Activated naive CD4-positive, alpha-beta T cell treated with anti-CD3 and anti-CD28 coated beads for 36 hours (primary cell): Measurements from ENCODE around the gene NCAN. TPM values are rescaled to one million over a fixed set of nuclear protein-coding genes. Genes with fewer than 3 reads are reported as not detected.

Source experiments
- CTCF ChIA-PET: fragments of 350-600 bp; sonication (Branson Sonifier 250); formaldehyde crosslinking; loops from one replicate; lab custom pipeline; 2021; ENCODE audit warnings: antibody characterized with exemption; lab: Charles Lee
- DNase-seq: peaks from one replicate; pipeline ENCODE4 v3.0.0-alpha.2; 2020
- H3K27ac Mint-ChIP-seq: one replicate; pipeline ENCODE4 v1.8.0; 2021; ENCODE audit warnings: mild to moderate bottlenecking, mixed read lengths
- H3K27me3 Mint-ChIP-seq: one replicate; pipeline ENCODE4 v1.8.0; 2021; ENCODE audit warnings: low read depth, mixed read lengths
- H3K36me3 Mint-ChIP-seq: one replicate; pipeline ENCODE4 v1.8.0; 2021; ENCODE audit warnings: low read depth, mixed read lengths
- H3K4me1 Mint-ChIP-seq: one replicate; pipeline ENCODE4 v1.8.0; 2021; ENCODE audit warnings: low read depth, mixed read lengths
- H3K4me3 Mint-ChIP-seq: one replicate; pipeline ENCODE4 v1.8.0; 2021; ENCODE audit warnings: mild to moderate bottlenecking, moderate library complexity, mixed read lengths
- H3K9me3 Mint-ChIP-seq: one replicate; pipeline ENCODE4 v1.8.0; 2021; ENCODE audit warnings: mixed read lengths
- intact Hi-C: fragments of 100-400 bp; cut with micrococcal nuclease; formaldehyde crosslinking; loops from one replicate; pipeline ENCODE4 v1.15.1; 2023
- total RNA-seq, 2 experiments: library from RNA; stranded (reverse); gene quantifications; one replicate each; pipeline ENCODE4 v1.2.3, GENCODE V29; 2021

The NCAN gene
- total RNA-seq, 2 experiments from 2014 or later, result not detected

DNA sequence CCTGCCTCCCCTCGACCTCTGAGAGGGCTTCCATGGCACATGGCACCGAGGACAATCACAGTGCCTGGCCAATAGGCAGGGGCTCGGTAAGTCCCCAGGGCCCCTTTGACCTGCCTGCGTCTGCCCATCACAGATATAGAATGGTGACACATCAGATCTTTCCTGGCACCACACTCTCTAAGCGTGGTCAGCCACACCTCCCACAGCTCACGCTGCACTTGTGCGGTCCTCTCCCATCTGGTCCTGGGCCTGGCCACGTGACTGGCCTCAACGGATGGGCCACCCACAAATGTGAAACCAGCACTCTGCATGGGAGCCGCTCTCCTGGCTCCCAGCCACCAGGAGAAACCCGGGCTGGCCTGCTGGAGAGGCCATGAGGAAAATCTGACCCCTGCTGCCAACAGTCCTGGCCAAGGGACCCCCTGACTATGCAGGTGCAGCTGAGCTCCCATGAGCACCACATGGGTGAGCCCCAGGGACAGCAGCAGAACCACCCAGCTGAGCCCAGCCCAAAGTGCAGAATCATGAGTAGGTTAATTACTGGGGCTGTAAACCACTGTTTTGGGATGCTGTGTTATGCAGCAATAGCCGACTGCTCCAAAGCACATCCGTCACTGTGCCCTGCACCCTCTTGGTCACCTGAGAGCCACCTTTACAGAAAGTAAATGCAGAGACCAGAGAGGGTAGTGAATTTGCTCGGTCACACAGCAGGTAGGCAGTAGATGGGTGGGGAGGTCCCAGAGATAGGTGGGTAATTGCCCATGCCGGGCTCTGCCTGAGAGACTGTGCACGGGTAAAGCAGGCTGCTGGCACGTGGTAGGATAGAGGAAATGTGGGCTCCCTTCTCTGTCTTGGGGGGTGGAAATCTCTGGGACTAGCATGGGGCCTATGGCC lies 32.0 kb upstream of the NCAN start:
- no peaks in the 10 kb centered on the region for H3K4me1 Mint-ChIP-seq
- no peaks in the 10 kb centered on the region for H3K9me3 Mint-ChIP-seq
- CTCF ChIA-PET, result no interaction called here
- intact Hi-C loops, result no loop called here
- no peak for DNase-seq
- H3K27me3 Mint-ChIP-seq, result no peaks in the 10 kb centered on the region
- H3K36me3 Mint-ChIP-seq, result peaks cover 21% of the 10 kb centered on the region
- no peak overlapping the region for H3K27ac Mint-ChIP-seq
- H3K4me3 Mint-ChIP-seq, result no peak overlapping the region

DNA sequence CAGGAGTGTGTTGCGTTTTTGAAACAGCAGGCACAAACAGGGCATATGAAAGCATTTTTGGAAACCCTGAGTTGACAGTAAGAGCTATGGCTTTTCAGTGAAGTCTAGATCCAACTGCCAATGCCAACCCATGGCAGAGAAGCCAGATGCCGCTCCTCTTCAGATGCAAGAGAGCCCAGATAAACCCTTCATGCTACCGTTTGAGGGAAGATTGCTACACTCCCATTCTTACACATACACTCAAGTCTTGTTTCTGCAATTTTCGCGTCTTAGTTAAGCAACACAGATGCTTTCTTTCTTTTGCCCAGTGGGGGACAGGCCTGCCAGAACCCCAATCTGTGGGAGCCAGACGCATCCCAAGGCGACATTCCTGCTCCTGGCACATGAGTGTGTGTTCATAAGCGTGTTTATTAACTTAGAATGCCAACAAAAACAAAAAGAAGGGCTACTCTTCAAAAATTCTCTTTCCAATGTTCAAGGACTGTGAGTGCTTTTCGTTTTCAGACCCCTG lies 30.2 kb upstream of the NCAN start:
- DNase-seq, result no peak
- Mint-ChIP-seq H3K9me3 (peaks cover 3% of the 10 kb centered on the region), H3K27me3 (no peaks in the 10 kb centered on the region), H3K27ac (no peak overlapping the region), H3K4me1 (peaks cover 6% of the 10 kb centered on the region), H3K36me3 (peaks cover 28% of the 10 kb centered on the region), H3K4me3 (no peak overlapping the region)
- CTCF ChIA-PET, result interaction anchor here (1.3 kb wide), 1 partner anchor 36 kb away, joined by 3 read pairs; no protein-coding TSS in a partner anchor
- intact Hi-C loops, result no loop called here

DNA sequence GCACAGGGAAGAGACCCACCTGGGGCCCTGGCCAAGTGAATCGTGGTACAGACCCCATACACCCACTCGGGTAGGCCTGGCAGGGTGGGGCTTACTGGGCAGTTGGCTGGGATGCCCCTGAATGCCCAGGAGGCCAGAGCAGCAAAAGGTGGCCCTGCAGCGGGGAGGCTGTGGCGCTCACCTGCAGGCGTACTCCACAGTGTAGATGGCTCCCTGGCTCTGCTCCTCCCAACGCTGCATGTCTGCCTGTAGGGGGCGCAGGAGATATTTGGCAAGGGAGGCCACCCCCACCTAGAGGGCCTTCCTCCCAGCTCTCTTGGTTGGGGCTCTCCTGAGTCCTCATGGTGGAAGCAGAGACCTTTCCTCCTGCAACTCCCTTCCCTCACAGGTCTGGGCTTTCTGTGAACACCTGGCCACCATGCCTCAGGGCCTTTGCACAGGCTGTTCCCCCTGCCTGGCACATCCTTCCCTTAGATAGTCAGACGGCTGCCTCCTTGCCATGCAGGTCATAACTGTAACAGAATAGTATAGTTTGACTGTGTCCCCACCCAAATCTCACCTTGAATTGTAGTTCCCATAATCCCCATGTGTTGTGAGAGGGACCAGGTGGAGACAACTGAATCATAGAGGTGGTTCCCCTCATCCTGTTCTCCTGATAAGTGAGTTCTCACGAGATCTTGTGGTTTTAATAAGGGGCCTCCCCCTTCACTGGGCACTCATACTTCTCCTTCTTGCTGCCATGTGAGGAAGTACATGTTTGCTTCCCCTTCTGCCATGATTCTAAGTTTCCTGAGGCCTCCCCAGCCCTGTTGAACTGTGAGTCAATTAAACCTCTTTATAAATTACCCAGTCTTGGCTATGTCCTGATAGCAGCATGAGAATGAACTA lies 25.7 kb upstream of the NCAN start:
- DNase-seq, result peak; percentile 68
- H3K4me3 Mint-ChIP-seq, result no peak overlapping the region
- H3K9me3 Mint-ChIP-seq, result peaks cover 3% of the 10 kb centered on the region
- H3K36me3 Mint-ChIP-seq, result peaks cover 18% of the 10 kb centered on the region
- peak overlapping the region; percentile 34 for H3K27ac Mint-ChIP-seq
- no peaks in the 10 kb centered on the region for H3K27me3 Mint-ChIP-seq
- CTCF ChIA-PET, result interaction anchor here (0.5 to 2.5 kb wide), 7 partner anchors 9 to 213 kb away, joined by 3 to 10 read pairs (median 3); partner anchors contain the start of gene NR2C2AP
- intact Hi-C loops, result loop anchor here (1.0 kb wide), 2 partner anchors 39 to 175 kb away; no protein-coding TSS in a partner anchor
- peaks cover 33% of the 10 kb centered on the region for H3K4me1 Mint-ChIP-seq

DNA sequence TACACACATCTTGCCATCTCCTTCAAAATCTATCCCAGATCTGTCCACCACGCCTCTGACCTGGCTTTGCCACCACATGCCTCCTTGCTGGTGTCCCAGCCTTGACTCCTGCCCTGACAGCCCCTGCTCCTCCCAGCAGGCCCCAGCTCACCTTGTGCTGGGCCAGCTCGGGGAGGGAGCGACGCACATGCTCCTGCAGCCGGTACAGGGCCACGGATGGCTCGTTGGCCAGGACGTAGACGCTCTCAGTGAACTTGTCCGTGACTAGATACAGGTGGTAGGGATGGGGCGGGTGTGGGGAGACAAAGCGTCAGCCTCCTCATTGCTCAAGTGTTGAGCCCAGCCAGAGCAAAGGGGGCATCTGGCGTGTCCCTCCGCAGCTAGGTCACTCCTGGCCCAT lies 25.0 kb upstream of the NCAN start:
- peaks cover 18% of the 10 kb centered on the region for H3K36me3 Mint-ChIP-seq
- no peaks in the 10 kb centered on the region for H3K27me3 Mint-ChIP-seq
- H3K9me3 Mint-ChIP-seq, result peaks cover 3% of the 10 kb centered on the region
- no peak overlapping the region for H3K4me3 Mint-ChIP-seq
- DNase-seq, result no peak
- peaks cover 38% of the 10 kb centered on the region for H3K4me1 Mint-ChIP-seq
- H3K27ac Mint-ChIP-seq, result peak overlapping the region; percentile 18
- CTCF ChIA-PET, result interaction anchor here (2.5 kb wide), 1 partner anchor 12 kb away, joined by 10 read pairs; no protein-coding TSS in a partner anchor
- intact Hi-C loops, result loop anchor here (1.0 kb wide), 2 partner anchors 39 to 175 kb away; no protein-coding TSS in a partner anchor

DNA sequence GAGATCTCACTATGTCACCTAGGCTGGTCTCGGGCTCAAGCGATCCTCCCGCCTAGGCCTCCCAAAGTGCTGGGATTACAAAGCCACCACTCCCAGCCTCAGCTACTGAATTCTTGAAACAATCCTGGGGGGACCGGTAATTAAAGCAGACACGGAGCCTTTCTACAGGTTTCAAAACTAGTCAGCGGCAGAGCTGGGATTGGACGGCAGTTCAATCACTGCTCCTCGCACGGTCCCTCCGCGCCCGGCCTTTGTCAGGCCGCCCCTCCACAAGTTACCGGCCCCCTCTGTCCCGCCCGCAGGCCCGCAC lies 20.0 kb upstream of the NCAN start:
- intact Hi-C loops, result loop anchor here (1.0 to 2.0 kb wide), 13 partner anchors 12 to 669 kb away; partner anchors contain the start of genes ARMC6, COPE, DDX49 and ELL
- CTCF ChIA-PET, result interaction anchor here (1.7 to 2.3 kb wide), 3 partner anchors 11 to 17 kb away, joined by 4 to 8 read pairs (median 8); partner anchors contain the start of gene NR2C2AP
- H3K36me3 Mint-ChIP-seq, result peaks cover 4% of the 10 kb centered on the region
- H3K9me3 Mint-ChIP-seq, result no peaks in the 10 kb centered on the region
- peak overlapping the region; percentile 96 for H3K27ac Mint-ChIP-seq
- DNase-seq, result no peak
- H3K4me3 Mint-ChIP-seq, result peak overlapping the region; percentile 93
- peaks cover 52% of the 10 kb centered on the region for H3K4me1 Mint-ChIP-seq
- H3K27me3 Mint-ChIP-seq, result no peaks in the 10 kb centered on the region

DNA sequence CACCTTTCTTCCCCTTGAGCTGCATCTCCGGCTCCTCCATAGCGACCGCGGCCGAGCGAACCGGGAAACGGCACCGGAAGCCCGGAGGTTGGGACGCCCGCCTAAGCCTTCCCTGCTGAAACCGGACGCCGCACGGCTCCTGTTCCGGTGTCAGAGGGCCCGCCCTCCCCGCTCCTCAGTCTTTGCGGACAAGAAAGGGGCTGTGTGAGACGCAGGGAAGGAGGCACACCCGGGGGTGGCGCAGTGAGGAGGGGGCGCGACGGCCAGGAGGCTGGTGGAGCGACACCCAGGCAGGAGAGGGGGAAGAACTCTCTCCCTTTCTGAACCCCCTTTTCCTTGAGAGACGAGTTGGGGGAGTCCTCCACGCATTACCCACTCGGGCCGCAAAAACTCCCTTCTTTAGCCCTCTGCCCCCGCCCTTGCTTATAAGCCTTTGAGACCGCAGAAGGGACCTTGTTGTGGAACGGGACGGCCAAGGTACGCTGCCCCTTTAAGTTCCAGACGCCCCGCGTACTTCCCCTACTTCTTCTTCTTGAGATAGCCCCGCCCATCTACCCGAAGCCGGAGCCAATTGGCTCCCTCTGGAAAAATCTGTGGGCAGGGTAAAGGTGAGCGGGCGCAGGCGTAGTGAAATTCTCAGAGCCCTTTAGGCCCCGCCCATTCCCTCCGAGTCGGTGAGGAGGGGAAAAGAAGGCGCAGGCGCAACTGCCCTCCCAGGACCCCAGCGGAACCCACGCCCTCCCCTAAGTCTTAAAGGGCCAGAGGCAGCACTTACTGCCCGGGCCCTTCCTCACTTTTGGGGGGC lies 19.5 kb upstream of the NCAN start, which contains the start of the genes BORCS8 and RFXANK:
BORCS8 (minus strand) TSS at position 75 of the 805 bp plus-strand sequence; CDS start at position 40, 35 bp downstream.
RFXANK (plus strand) TSS at position 181 of the 805 bp plus-strand sequence. CDS start 1,689 bp downstream, outside the sequence.
- no peaks in the 10 kb centered on the region for H3K27me3 Mint-ChIP-seq
- no peaks in the 10 kb centered on the region for H3K9me3 Mint-ChIP-seq
- H3K36me3 Mint-ChIP-seq, result peaks cover 3% of the 10 kb centered on the region
- peaks cover 49% of the 10 kb centered on the region for H3K4me1 Mint-ChIP-seq
- intact Hi-C loops, result loop anchor here (1.0 to 2.0 kb wide), 13 partner anchors 11 to 670 kb away; partner anchors contain the start of genes ARMC6, COPE, DDX49 and ELL
- H3K4me3 Mint-ChIP-seq, result peak within 1 kb of the TSS; percentile 93
- peak within 1 kb of the TSS; percentile 96 for H3K27ac Mint-ChIP-seq
- CTCF ChIA-PET, result interaction anchor here (0.6 to 2.3 kb wide), 5 partner anchors 9 to 18 kb away, joined by 3 to 8 read pairs (median 4); partner anchors contain the start of gene NR2C2AP
- peak; percentile 100 for DNase-seq

DNA sequence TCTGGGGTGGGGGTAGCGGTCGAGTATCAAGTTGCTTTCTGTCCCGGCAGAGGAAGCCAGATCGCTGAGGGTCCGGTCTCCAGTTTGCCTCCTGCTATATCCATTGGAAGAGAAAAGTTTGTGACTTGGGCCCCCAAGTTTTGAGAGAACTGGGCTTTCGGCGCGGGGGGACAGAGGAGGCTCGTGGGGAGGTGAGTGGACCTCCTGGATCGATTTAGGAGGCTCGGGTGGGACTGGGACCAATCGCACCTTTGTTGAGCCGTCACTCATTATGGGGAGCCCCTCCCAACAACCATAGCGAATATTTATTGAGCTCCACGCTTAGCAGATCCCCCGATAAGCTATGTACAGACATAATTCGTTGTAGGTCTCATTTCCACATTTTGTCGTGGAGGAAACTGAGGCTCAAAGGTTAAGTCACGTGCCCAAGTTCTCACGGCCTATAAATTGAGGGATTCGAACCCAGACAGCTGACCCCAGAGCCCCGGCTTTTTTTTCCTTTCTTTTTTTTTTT lies 18.8 kb upstream of the NCAN start:
- Mint-ChIP-seq H3K36me3 (peaks cover 4% of the 10 kb centered on the region), H3K27ac (peak overlapping the region; percentile 96), H3K4me3 (peak overlapping the region; percentile 93), H3K4me1 (peaks cover 49% of the 10 kb centered on the region), H3K9me3 (no peaks in the 10 kb centered on the region), H3K27me3 (no peaks in the 10 kb centered on the region)
- intact Hi-C loops, result loop anchor here (1.0 to 2.0 kb wide), 13 partner anchors 10 to 671 kb away; partner anchors contain the start of genes ARMC6, COPE, DDX49 and ELL
- CTCF ChIA-PET, result interaction anchor here (0.6 to 2.3 kb wide), 5 partner anchors 8 to 54 kb away, joined by 3 to 8 read pairs (median 3); partner anchors contain the start of gene NR2C2AP
- no peak for DNase-seq

DNA sequence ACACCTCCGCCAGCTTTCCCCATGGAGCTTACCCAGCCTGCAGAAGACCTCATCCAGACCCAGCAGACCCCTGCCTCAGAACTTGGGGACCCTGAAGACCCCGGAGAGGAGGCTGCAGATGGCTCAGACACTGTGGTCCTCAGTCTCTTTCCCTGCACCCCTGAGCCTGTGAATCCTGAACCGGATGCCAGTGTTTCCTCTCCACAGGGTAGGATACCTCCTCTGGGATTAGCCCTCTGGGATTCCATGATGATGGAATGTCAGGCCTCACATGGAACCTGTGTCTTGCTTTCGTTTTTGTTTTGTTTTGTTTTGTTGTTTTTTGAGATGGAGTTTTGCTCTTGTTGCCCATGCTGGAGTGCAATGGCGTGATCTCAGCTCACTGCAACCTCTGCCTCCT lies 17.8 kb upstream of the NCAN start:
- peak overlapping the region; percentile 46 for H3K27ac Mint-ChIP-seq
- H3K9me3 Mint-ChIP-seq, result no peaks in the 10 kb centered on the region
- no peak for DNase-seq
- peaks cover 45% of the 10 kb centered on the region for H3K4me1 Mint-ChIP-seq
- peak overlapping the region; percentile 93 for H3K4me3 Mint-ChIP-seq
- H3K36me3 Mint-ChIP-seq, result peaks cover 8% of the 10 kb centered on the region
- no peaks in the 10 kb centered on the region for H3K27me3 Mint-ChIP-seq
- intact Hi-C loops, result loop anchor here (2.0 kb wide), 1 partner anchor 213 kb away; no protein-coding TSS in a partner anchor
- CTCF ChIA-PET, result interaction anchor here (1.4 to 2.3 kb wide), 3 partner anchors 7 to 19 kb away, joined by 3 to 8 read pairs (median 3); partner anchors contain the start of gene NR2C2AP

DNA sequence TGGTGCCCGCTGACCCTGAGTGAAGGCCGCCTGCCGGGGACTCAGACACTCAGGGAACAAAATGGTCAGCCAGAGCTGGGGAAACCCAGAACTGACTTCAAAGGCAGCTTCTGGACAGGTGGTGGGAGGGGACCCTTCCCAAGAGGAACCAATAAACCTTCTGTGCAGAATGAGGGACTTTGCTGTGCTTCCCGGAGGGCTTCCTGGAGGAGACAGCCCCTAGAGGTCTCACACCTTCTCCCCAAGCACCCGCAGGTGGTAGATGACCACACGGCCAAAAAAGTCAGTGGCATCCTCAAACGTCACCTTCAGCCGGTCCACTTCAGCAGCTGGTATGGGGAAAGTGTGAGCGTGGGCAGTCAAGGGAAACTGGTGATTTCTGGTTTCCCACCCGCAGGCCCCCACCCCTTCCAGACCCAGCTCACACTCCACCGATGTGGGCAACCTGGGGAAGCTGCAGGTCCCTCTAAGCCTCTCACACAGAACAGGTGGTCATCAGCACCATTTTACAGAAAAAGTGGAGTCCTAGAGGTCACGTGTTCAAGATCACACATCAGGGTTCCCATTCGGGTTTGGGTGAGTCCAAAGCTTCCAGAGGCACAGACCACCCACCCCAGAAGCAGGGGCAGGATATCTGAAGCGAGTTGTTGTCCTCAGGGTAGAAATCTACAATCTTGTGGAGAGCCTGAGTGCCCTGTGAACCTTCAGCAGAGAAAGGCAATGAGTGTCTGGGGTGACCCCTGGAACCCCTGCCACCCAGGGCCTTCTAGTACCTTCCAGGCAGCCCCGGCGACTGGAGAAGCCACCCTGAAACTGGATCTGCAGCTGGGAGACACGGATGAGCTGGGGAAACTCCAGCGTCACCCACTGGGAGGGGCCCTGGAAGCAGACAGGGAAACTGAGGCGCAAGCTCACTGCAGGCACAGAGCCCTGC lies 9.8 kb upstream of the NCAN start:
- Mint-ChIP-seq H3K4me1 (peaks cover 23% of the 10 kb centered on the region), H3K27me3 (no peaks in the 10 kb centered on the region), H3K27ac (peak overlapping the region; percentile 89), H3K9me3 (no peaks in the 10 kb centered on the region), H3K4me3 (peak overlapping the region; percentile 90), H3K36me3 (peaks cover 17% of the 10 kb centered on the region)
- intact Hi-C loops, result loop anchor here (2.0 kb wide), 1 partner anchor 205 kb away; no protein-coding TSS in a partner anchor
- CTCF ChIA-PET, result interaction anchor here (1.3 to 3.3 kb wide), 4 partner anchors 9 to 55 kb away, joined by 3 to 10 read pairs (median 6); partner anchors contain the start of genes BORCS8 and RFXANK
- DNase-seq, result no peak

DNA sequence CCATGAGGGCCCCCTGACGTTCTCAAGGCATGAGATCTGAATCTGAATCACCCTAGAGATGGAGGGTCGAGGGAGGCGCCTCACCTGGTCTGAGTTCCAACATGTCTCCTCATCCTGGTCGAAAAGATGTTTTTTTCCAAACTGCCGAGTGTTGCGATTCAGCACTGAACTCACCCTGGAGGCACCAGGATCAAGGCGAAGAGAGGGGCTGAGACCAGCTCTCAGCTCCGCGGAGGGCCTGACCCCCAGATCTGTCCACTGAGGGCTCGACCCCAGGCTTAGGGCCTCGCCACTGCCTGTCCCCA lies 9.1 kb upstream of the NCAN start:
- H3K27ac Mint-ChIP-seq, result peak overlapping the region; percentile 89
- H3K27me3 Mint-ChIP-seq, result peaks cover 2% of the 10 kb centered on the region
- peaks cover 30% of the 10 kb centered on the region for H3K4me1 Mint-ChIP-seq
- CTCF ChIA-PET, result interaction anchor here (1.3 to 3.3 kb wide), 4 partner anchors 10 to 56 kb away, joined by 4 to 10 read pairs (median 6); partner anchors contain the start of genes BORCS8 and RFXANK
- no peaks in the 10 kb centered on the region for H3K9me3 Mint-ChIP-seq
- peaks cover 17% of the 10 kb centered on the region for H3K36me3 Mint-ChIP-seq
- intact Hi-C loops, result loop anchor here (1.0 to 2.0 kb wide), 3 partner anchors 10 to 204 kb away; partner anchors contain the start of genes BORCS8 and RFXANK
- DNase-seq, result no peak
- peak overlapping the region; percentile 90 for H3K4me3 Mint-ChIP-seq
